Breast epithelium (tissue), 4 donors: ENCODE data around the gene ZCCHC14. TPM values are rescaled to one million over a fixed set of nuclear protein-coding genes. Genes with fewer than 3 reads are reported as not detected.
"Not testable (repeated sequence)": the region's sequence is repeated elsewhere in the genome, so short reads cannot be mapped to it uniquely, and the experiment has no call there.

Source experiments
- DNase-seq, 2 donors: peaks; one replicate each; pipeline ENCODE4 v3.0.0-alpha.2; 2019; ENCODE audit warnings: low spot score in 2 of 2
- H3K27ac ChIP-seq, 2 donors: fragments of 200-600 bp; sonication (generic) in 1 of 2; one replicate each; pipeline ENCODE4 v1.5.1; 2016 to 2019; ENCODE audit warnings: mild to moderate bottlenecking in 1 of 2
- H3K27me3 ChIP-seq, 2 donors: fragments of 200-600 bp; sonication (generic) in 1 of 2; one replicate each; pipeline versions ENCODE4 v1.5.1 to v1.6.0; 2017 to 2019; ENCODE audit warnings: control low read depth in 1 of 2, mild to moderate bottlenecking in 1 of 2
- H3K36me3 ChIP-seq: fragments of 200-600 bp; one replicate; pipeline ENCODE4 v1.5.1; 2019
- H3K4me1 ChIP-seq, 2 donors: fragments of 200-600 bp; sonication (generic); one replicate each; pipeline ENCODE4 v1.5.1; 2016 to 2019; ENCODE audit warnings: control low read depth in 1 of 2
- H3K4me3 ChIP-seq, 3 donors: fragments of 200-600 bp; sonication (generic); 1 replicate in 2 of 3; 2 replicates in 1 of 3; pipeline ENCODE4 v1.5.1; 2016 to 2019; ENCODE audit warnings: mild to moderate bottlenecking in 3 of 3, moderate library complexity in 2 of 3
- H3K9me3 ChIP-seq, 2 donors: fragments of 200-600 bp; sonication (generic) in 1 of 2; one replicate each; pipeline ENCODE4 v1.5.1; 2016 to 2019; ENCODE audit warnings: control low read depth in 1 of 2
- POLR2A ChIP-seq: fragments of 450-650 bp; IDR thresholded peaks from one replicate; pipeline ENCODE4 v1.6.1; 2016; ENCODE audit warnings: antibody characterized with exemption, mild to moderate bottlenecking, moderate library complexity
- POLR2AphosphoS5 ChIP-seq, 3 donors: sonication (generic); formaldehyde crosslinking; IDR thresholded peaks; one replicate each; pipeline ENCODE4 v1.6.1; 2017; ENCODE audit warnings: antibody characterized with exemption in 3 of 3
- intact Hi-C: fragments of 100-400 bp; cut with DNase I; formaldehyde crosslinking; loops from one replicate; pipeline ENCODE4 v1.15.1; 2023; ENCODE audit warnings: low total_unique reads
- total RNA-seq, 3 donors: library from RNA; depleted of rRNA; stranded (reverse); fragments of >200 nt; gene quantifications; one replicate each; pipeline ENCODE4 v1.1.0, GENCODE V29; 2016
- TF ChIP-seq, protein P1 (sequence below), 3 donors: fragments of 450-650 bp; IDR thresholded peaks; one replicate each; pipeline ENCODE4 v1.5.1; 2016 to 2017; ENCODE audit warnings: antibody characterized with exemption in 3 of 3, mild to moderate bottlenecking in 3 of 3, moderate library complexity in 3 of 3

ZCCHC14 gene
- total RNA-seq, 3 donors from 2014 or later: 15.2 to 21.0 (median 18.7) TPM

DNA sequence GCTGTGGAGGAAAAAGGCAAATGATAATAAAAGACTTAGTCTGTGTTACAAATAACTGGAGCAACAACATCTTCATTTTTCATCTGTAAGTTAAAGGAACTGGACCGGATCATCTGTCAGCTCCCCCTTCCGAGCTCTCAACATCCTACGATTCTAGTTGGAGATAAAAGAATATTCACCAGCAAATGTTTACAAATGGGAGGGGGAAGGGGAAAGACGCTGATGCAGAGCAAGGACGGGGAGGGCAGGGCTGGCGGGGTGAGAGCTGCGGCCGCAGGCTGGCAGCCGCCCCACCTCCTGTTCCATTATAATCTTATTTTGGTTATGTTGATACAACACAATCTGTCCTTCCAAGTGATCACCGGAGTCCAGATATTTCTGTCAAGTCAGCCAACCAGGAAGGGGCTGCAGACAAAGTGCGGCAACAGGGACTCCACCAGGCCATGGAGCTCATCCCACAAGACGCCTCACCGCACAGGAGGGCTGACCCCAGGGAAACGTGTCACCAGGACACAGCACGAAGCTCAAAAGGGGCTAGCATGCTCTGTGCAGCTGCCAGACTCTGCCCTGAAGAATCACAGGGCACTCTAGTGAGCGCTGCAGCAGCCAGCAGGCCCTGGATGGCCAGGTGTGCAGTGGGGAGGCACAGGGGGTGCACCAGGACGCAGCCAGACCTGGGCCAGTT lies 128.9 kb downstream of the ZCCHC14 start:
- no peak for DNase-seq
- intact Hi-C loops: no loop called here
- peak overlapping the region in 1 of 2 donors; percentile 57 for H3K27ac ChIP-seq
- peak overlapping the region in 1 of 3 donors; percentile 21 for H3K4me3 ChIP-seq
- H3K27me3 ChIP-seq: no peaks in the 10 kb centered on the region
- H3K36me3 ChIP-seq: no peaks in the 10 kb centered on the region
- no peak for TF ChIP-seq POLR2A
- no peak for TF ChIP-seq POLR2AphosphoS5 (IDR thresholded peaks at IDR 0.05)
- TF ChIP-seq, protein P1, sequence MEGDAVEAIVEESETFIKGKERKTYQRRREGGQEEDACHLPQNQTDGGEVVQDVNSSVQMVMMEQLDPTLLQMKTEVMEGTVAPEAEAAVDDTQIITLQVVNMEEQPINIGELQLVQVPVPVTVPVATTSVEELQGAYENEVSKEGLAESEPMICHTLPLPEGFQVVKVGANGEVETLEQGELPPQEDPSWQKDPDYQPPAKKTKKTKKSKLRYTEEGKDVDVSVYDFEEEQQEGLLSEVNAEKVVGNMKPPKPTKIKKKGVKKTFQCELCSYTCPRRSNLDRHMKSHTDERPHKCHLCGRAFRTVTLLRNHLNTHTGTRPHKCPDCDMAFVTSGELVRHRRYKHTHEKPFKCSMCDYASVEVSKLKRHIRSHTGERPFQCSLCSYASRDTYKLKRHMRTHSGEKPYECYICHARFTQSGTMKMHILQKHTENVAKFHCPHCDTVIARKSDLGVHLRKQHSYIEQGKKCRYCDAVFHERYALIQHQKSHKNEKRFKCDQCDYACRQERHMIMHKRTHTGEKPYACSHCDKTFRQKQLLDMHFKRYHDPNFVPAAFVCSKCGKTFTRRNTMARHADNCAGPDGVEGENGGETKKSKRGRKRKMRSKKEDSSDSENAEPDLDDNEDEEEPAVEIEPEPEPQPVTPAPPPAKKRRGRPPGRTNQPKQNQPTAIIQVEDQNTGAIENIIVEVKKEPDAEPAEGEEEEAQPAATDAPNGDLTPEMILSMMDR (IDR thresholded peaks at IDR 0.05): no peak
- H3K9me3 ChIP-seq: no peaks in the 10 kb centered on the region
- no peaks in the 10 kb centered on the region for H3K4me1 ChIP-seq

DNA sequence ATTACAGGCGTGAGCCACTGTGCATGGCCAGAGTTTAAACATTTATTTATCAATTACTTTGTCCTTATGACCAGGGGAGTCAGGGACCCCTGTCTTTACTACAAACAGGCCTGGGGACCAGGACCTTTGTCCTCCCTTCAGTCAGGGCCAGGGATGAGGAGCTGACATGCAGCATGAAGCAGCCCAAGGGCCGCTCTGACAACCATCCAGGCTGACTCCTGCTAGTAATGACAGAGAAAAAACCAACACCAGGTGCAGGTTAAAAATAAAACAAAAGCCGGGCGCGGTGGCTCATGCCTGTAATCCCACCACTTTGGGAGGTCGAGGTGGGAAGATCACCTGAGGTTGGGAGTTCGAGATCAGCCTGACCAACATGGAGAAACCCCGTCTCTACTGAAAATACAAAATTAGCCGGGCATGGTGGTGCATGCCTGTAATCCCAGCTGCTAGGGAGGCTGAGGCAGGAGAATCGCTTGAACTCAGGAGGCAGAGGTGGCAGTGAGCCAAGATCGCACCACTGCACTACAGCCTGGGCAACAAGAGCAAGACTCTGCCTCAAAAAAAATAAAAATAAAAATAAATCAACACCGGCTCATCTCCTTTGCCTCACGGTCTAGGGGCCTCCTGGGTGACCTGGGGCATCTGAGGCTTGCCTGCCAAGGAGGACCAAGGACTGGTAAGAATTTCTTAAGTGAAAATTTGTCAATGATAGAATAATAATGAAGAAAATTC lies 129.8 kb downstream of the ZCCHC14 start:
- intact Hi-C loops, H3K36me3 ChIP-seq: not testable (repeated sequence)

DNA sequence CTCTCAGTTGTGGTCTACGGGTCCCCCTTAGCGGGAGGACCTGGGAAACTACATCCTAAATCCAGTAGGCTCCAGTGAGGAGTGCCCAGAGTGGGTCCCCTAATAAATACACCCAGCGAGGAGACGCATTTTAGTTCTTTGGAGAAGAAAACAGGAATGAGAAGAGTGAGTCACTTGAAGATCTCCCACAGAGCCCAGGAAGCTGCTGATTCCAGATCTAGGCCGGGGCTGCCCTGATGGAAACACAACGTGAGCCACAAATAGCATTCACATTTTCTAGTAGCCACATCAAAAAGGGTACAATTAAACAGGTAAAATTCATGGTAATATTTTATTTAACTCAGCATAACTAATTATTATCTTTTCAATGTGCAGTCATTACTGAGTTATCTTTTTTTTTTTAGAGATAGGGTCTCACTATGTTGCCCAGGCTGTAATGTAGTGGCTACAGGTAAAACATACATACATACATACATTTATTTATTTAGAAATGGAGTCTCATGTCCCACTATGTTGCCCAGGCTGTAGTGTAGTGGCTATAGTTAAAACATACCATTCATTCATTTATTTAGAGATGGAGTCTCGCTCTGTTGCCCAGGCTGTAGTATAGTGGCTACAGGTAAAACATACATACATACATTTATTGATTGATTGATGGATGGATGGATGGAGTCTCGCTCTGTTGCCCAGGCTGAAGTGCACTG lies 130.8 kb downstream of the ZCCHC14 start:
- Histone ChIP-seq H3K27ac (no peak overlapping the region), H3K27me3 (no peaks in the 10 kb centered on the region), H3K4me3 (no peak overlapping the region), H3K4me1 (no peaks in the 10 kb centered on the region), H3K36me3 (no peaks in the 10 kb centered on the region), H3K9me3 (no peaks in the 10 kb centered on the region)
- TF ChIP-seq POLR2AphosphoS5 (IDR thresholded peaks at IDR 0.05) (no peak), POLR2A (no peak)
- TF ChIP-seq, protein P1 (IDR thresholded peaks at IDR 0.05): no peak
- intact Hi-C loops: no loop called here
- no peak for DNase-seq

More for the DNA sequence above, 129.8 kb downstream of the ZCCHC14 start:
- not testable (repeated sequence) for H3K9me3 ChIP-seq, H3K4me3 ChIP-seq, DNase-seq, H3K27me3 ChIP-seq, H3K4me1 ChIP-seq, H3K27ac ChIP-seq

DNA sequence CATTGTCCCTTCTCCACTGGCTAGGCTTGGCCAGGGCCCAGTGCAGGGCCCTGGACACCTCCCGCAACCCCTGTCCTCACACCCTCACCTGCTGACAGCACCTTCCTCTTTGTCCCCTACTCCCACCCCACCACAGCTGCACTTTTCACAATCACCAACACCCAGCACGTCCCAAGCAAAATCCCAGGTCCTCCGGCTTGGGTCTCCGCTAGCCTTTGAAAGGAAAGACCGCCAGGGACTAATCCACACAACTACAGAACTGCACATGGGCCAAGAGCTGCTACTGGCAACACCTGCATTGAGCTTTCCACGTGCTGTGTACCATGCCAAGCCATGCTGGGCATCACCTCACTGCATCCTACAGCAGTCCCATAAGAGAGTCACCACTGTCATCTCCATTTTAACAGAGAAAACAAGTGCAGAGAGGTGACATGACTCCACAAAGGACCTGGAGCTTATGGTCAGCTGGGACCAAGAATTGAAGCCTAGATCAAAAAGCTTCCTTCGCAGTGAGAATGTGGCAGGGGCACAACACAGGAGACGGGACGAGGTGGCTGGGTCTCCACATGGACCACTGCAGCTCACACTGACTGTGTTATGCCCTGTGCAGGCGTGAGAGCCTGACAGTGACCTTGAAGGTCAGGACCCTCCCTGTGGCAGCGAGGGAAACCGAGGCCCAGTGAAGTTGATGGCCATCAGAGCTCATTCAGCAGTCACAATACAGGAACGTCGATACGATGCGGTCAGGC lies 131.8 kb downstream of the ZCCHC14 start:
- intact Hi-C loops: no loop called here
- Histone ChIP-seq H3K27me3 (no peaks in the 10 kb centered on the region), H3K9me3 (no peaks in the 10 kb centered on the region), H3K27ac (no peak overlapping the region), H3K4me3 (no peak overlapping the region), H3K4me1 (no peaks in the 10 kb centered on the region), H3K36me3 (no peaks in the 10 kb centered on the region)
- TF ChIP-seq POLR2A: no peak
- no peak for TF ChIP-seq POLR2AphosphoS5 (IDR thresholded peaks at IDR 0.05)
- TF ChIP-seq, protein P1 (IDR thresholded peaks at IDR 0.05): no peak
- DNase-seq: no peak

DNA sequence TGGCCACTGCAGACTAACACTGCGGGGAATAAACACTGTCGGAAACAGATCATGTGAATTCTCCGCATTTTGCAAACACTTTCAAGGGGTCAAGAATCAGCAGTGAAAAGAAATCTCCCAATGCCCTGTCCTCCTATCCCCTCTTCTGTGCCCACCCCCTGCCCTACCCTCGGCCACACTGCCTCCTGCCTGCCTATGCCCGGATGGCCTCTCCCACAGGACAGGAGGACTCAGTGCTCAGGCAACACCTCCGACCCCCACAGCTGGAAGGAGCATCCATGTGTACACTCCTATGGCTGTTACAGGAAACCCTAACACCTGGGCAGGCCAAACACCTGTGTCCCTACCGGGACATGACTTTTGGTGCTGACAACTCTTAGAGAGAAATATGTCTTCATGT lies 133.7 kb downstream of the ZCCHC14 start:
- DNase-seq: no peak
- intact Hi-C loops: no loop called here
- H3K27me3 ChIP-seq: no peaks in the 10 kb centered on the region
- H3K4me1 ChIP-seq: no peaks in the 10 kb centered on the region
- H3K4me3 ChIP-seq: no peak overlapping the region
- TF ChIP-seq POLR2A (no peak), POLR2AphosphoS5 (IDR thresholded peaks at IDR 0.05) (no peak)
- TF ChIP-seq, protein P1 (IDR thresholded peaks at IDR 0.05): no peak
- H3K27ac ChIP-seq: no peak overlapping the region
- no peaks in the 10 kb centered on the region for H3K9me3 ChIP-seq
- no peaks in the 10 kb centered on the region for H3K36me3 ChIP-seq
